Esophagus mucosa (tissue), 1 donor: ENCODE measurements around the gene MAP3K3. TPM values are rescaled to one million over a fixed set of nuclear protein-coding genes. Genes with fewer than 3 reads are reported as not detected.

Source experiments
- ATAC-seq: fragments of 200-7000 bp; cut with Tn5 transposase; one replicate; pipeline ENCODE4 v1.9.1; 2020
- total RNA-seq: library from RNA; stranded (reverse); gene quantifications from one replicate; pipeline ENCODE4 v1.2.4, GENCODE V29; 2023
- donor health status: DM: yes; HTN: yes; CAD: no.

The MAP3K3 gene
- total RNA-seq, 1 donor from 2014 or later: 9.2 TPM

DNA sequence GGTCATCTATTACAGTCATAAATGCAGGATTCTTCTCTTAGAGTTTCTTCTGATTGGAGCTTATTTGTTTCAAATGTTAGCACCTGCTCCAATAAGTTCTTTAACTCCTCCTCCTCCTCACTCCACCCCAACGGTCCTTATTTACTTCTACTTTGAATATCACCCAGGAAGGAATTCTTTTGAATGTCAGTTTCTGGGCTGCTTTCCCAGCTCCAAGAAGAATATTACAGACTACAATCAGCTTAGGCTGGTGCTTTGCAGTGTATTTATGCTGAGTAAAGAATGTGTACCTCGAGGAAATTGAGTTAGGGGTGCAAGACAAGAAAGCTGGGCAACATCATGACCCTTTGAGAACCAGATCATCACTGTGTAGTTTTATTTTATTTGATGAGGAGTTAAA, 30.8 kb downstream of the MAP3K3 start:
- no peak for ATAC-seq

- no peak for ATAC-seq
These were observed 35.6 kb downstream of the MAP3K3 start for GRCh38 chr17:63657786-63658185.

- no peak for ATAC-seq
These were observed 36.1 kb downstream of the MAP3K3 start for GRCh38 chr17:63658366-63658765.

GRCh38 chr17:63659850-63660249, 37.6 kb downstream of the MAP3K3 start:
- no peak for ATAC-seq

GRCh38 chr17:63665527-63666214, 43.5 kb downstream of the MAP3K3 start:
- ATAC-seq: peak; percentile 54

GRCh38 chr17:63672856-63673255, 50.6 kb downstream of the MAP3K3 start:
- no peak for ATAC-seq

DNA sequence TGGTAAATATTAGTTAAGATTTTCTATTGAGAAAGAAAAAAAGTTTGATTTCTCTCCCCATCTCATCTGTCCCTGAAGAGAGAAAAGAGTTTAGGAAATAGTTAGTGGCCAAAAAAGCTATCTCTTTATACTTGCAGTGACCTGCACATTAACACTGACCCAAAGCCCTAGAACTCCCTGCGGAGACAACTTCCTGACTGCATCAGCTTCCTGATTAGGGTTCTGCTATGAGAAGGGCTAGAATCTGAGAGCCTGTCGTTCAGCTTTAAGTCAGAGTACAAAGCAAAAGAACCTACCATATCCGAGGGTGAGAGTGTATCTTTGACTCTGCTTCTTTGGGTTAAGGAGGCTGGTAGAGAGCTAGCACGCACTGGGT, 53.0 kb downstream of the MAP3K3 start:
- ATAC-seq: peak; percentile 13

DNA sequence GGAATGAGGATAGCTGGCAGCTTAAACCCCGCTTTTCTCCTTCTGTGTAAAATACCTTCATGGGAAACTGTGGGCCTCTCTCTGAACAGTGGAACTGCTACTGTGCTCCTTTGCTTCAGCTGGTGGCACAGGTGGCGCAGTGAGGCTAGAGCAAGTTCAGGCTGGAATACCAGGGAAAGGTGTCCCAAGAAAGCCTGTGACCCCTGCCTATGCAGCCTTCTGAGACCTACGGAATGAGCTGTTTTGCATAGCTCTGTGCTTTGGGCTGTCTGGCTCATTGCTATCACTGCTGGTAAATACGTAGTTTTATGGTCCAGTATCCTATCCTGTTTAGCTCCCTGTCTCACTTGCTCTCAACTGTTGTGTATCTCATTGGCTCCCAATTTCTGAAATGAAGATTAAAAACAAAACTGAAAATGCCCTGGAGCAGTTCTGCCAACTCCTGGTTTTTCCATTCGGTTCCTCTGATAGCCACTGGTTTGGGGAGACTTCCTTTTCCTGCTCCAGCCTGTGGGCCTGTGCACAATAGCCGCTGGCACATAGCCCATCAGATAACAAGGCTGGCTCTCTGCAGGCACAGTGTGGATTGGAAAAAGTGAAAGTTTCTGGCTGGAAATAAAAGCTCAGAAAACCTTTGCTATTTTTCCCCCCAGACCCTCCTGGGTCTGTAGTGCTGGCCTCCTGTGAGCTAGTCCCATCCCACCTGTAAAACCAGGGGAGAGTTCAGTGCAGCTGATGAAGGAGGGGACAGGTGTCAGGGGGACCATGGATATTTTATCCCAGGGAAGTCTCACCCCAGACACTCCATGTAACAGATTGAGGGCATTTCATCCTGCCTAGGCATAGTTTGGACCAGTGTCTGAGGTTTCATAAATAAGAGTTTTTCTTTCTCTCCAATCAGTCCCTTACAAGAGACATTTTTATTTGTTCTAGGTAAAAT, 53.7 kb downstream of the MAP3K3 start:
- ATAC-seq: peak; percentile 74

DNA sequence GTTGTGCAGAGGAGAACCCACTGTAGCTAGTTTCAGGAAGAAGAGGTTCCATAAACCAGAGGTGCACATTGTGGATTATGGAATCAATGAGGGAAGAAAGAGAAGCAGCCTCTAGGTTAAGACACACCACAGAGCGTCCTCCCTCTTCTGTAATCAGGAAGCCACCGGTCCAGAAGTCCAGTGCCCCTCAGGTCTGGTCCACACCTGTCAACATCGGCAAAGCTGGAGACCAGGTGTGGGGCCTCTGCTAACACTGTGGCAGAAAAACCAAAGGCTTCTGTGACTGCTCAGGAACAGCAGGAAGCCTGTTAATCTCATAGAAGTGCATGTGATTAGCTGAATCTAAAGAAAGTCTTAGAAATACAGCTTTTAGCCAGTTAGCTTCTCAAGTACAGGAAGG, 54.4 kb downstream of the MAP3K3 start:
- ATAC-seq: no peak

DNA sequence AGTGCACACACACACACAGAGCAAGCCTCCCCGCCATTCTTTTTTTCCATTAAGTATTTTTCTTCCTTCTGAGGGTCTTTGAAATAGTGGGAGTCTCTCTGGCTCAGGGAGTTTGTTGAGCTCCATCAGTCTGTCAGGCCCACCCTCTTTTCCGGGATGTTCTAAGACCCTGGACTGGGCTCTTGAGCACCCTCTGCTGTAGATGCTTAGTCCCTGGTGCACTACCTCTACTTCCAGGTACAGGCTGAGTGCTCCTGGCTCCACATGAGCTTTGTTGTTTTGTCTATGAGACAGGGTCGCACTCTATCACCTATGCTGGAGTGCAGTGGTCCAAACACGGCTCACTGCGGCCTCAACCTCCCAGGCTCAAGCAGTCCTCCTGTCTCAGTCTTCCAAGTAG, 57.0 kb downstream of the MAP3K3 start:
- ATAC-seq: no peak

- no peak for ATAC-seq
These were observed 58.5 kb downstream of the MAP3K3 start for GRCh38 chr17:63680700-63681099.

DNA sequence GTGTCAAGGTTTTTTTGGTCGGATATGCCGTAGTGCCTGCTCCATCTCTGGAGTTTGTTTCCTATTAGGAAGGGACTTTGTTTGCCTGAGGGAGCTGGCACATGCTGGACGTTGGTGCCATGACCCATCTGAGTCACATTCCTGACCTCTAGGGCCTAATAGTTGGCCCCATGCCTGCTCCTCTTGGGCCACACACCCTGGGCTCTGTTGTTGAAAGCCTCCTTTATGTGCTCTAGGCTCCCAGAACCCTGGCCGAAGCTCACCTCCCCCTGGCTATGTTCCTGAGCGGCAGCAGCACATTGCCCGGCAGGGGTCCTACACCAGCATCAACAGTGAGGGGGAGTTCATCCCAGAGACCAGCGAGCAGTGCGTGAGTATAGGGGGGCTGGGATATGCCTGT, 59.3 kb downstream of the MAP3K3 start:
- peak; percentile 39 for ATAC-seq

- no peak for ATAC-seq
These were observed 60.2 kb downstream of the MAP3K3 start for GRCh38 chr17:63682441-63682840.

- ATAC-seq: no peak
These were observed 60.8 kb downstream of the MAP3K3 start for GRCh38 chr17:63682981-63683380.

- ATAC-seq: peak; percentile 39
These were observed 62.8 kb downstream of the MAP3K3 start for GRCh38 chr17:63685041-63685440.

DNA sequence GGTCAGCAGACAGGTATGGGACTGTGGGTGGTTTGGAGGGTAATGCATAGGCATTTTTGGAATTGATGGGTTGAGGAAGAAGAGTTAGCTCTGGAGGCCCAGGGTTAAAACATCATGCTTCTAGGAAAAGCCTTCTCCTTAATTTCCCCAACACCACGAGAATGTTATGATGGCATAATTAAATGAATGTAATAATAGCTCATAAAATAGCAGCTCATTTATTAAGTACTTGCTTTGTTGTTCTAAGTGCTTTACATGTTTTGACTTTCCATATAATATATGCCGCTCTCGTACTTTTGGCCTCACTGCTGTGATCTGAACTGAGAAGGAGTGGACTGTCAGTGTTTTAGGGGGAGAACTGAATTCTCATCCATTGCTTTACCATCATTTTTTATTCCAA, 63.4 kb downstream of the MAP3K3 start:
- no peak for ATAC-seq

DNA sequence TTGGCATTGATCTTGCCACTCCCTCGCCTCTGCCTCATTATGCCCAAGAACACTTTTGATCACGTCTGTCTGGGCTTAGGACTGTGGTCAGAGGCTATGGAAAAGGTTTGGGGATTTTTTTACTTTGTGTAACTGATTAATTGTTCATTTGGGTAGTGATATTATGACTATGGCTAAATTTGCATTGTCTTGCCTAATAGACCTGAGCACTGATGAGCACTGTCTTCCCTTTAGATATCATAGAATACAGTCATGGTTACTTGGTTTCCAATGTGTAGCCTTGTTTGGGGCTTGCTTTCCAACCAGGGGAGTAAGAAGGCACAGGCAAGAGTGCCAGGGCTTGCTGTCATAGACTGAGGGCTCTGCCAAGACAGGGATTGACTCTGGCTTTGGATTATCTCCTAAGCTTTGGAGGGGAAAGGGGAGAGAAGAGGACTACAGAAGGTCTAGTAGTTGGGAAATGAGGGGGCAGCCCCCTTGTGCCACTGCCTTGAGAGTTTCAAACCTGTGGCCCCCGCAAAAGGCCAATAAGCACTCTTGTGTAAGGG, 64.0 kb downstream of the MAP3K3 start:
- no peak for ATAC-seq

DNA sequence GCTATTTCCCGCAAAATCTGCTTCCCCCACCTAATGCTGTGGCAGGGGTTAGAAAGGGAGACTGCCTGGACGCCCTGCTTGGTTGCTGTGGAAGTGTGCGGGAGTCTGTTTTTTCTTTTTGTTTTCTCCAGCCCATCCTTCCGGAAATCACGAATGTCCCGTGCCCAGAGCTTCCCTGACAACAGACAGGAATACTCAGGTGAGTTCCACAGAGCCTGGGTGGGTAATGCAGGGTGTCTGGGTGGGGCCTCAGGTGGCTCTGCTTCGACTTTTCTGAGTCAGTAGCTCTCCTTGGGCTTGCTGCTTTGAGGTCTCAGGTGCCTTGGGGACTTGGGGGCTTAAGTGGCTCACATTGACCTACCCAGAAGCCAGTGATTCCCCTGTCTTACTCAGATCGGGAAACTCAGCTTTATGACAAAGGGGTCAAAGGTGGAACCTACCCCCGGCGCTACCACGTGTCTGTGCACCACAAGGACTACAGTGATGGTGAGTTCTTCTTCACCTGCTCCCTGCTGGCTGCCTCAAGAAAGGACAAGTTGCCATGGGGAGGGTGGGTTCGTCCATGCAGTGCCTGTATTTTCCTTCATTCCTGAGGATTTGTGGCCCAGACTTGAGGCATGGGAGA, 66.3 kb downstream of the MAP3K3 start:
- no peak for ATAC-seq

DNA sequence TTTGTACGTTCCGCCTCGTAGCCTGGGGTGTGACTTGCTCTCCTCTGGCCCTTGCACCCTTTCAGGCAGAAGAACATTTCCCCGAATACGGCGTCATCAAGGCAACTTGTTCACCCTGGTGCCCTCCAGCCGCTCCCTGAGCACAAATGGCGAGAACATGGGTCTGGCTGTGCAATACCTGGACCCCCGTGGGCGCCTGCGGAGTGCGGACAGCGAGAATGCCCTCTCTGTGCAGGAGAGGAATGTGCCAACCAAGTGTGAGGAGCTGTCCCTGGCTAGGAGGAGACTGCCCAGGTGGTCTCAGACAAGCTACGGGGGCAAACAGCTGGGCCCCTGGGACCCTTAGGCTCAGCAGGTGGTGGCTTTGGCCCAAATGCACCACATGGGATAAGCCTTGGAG, 67.3 kb downstream of the MAP3K3 start:
- ATAC-seq: no peak

DNA sequence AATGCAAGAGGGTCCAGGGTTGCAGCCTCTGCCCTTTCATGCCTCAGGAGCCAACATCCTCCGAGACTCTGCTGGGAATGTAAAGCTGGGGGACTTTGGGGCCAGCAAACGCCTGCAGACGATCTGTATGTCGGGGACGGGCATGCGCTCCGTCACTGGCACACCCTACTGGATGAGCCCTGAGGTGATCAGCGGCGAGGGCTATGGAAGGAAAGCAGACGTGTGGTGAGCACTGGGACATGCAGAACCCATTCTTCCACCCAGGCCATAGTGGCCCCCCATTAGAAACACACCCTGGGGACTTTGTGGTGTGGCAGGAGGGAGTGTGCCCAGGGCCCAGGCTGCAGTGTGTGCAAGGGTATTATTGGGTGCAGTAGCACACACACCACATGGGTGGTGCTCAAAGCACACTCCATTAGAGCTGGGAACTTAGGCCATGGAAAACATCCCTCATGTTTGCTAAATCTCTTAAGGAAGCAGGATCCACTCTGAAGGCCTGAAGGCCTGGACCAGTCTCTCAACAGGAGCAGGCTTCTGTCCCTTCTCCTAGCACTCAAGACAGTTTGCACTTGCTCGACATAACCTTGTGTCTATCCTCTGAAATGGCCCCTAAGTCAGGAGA, 70.1 kb downstream of the MAP3K3 start:
- ATAC-seq: no peak

GRCh38 chr17:63693411-63694113, 71.3 kb downstream of the MAP3K3 start:
- no peak for ATAC-seq
